Ectodermal cell (in vitro differentiated cells): ENCODE measurements around the gene MID1. TPM values are rescaled to one million over a fixed set of nuclear protein-coding genes. Genes with fewer than 3 reads are reported as not detected.

Source experiments
- H3K27ac ChIP-seq: 2 replicates; pipeline ENCODE4 v1.7.0; 2013; ENCODE audit warnings: mild to moderate bottlenecking, low read depth, low read length; ENCODE audit not compliant: insufficient read depth, poor library complexity, severe bottlenecking
- H3K27me3 ChIP-seq: 2 replicates; pipeline ENCODE4 v1.7.0; 2013; ENCODE audit warnings: mild to moderate bottlenecking, low read length; ENCODE audit not compliant: insufficient read depth, control insufficient read depth, poor library complexity, severe bottlenecking
- H3K36me3 ChIP-seq: one replicate; pipeline ENCODE4 v1.7.0; 2013; ENCODE audit warnings: low read length; ENCODE audit not compliant: control insufficient read depth, insufficient read depth
- H3K4me1 ChIP-seq: one replicate; pipeline ENCODE4 v1.7.0; 2013; ENCODE audit warnings: low read length; ENCODE audit not compliant: control insufficient read depth, insufficient read depth
- H3K4me3 ChIP-seq: 2 replicates; pipeline ENCODE4 v1.7.0; 2013; ENCODE audit warnings: low read depth, low read length, control low read depth; ENCODE audit not compliant: insufficient read depth
- H3K9me3 ChIP-seq: 2 replicates; pipeline ENCODE4 v1.7.0; 2013; ENCODE audit warnings: mild to moderate bottlenecking, low read length, moderate library complexity; ENCODE audit not compliant: control insufficient read depth
- WGBS, 2 experiments: methylation state at CpG; one replicate each; pipeline ENCODE4 v1.1.7; 2013; ENCODE audit warnings: missing lambda C conversion rate in 2 of 2; 5-methylcytosine and 5-hydroxymethylcytosine counted together
- polyA plus RNA-seq, 4 experiments: library from polyadenylated mRNA; stranded (reverse); fragments of 50-300 nt; gene quantifications; one replicate each; pipeline ENCODE4 v1.2.3, GENCODE V29; 2013

MID1 gene, protein sequence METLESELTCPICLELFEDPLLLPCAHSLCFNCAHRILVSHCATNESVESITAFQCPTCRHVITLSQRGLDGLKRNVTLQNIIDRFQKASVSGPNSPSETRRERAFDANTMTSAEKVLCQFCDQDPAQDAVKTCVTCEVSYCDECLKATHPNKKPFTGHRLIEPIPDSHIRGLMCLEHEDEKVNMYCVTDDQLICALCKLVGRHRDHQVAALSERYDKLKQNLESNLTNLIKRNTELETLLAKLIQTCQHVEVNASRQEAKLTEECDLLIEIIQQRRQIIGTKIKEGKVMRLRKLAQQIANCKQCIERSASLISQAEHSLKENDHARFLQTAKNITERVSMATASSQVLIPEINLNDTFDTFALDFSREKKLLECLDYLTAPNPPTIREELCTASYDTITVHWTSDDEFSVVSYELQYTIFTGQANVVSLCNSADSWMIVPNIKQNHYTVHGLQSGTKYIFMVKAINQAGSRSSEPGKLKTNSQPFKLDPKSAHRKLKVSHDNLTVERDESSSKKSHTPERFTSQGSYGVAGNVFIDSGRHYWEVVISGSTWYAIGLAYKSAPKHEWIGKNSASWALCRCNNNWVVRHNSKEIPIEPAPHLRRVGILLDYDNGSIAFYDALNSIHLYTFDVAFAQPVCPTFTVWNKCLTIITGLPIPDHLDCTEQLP
- polyA plus RNA-seq (2013, experiment 1 of 4): 42.8 TPM
- polyA plus RNA-seq (2013, experiment 2 of 4): 41.5 TPM
- 34.7 TPM for polyA plus RNA-seq (2013, experiment 3 of 4)
- polyA plus RNA-seq (2013, experiment 4 of 4): 42.3 TPM

DNA sequence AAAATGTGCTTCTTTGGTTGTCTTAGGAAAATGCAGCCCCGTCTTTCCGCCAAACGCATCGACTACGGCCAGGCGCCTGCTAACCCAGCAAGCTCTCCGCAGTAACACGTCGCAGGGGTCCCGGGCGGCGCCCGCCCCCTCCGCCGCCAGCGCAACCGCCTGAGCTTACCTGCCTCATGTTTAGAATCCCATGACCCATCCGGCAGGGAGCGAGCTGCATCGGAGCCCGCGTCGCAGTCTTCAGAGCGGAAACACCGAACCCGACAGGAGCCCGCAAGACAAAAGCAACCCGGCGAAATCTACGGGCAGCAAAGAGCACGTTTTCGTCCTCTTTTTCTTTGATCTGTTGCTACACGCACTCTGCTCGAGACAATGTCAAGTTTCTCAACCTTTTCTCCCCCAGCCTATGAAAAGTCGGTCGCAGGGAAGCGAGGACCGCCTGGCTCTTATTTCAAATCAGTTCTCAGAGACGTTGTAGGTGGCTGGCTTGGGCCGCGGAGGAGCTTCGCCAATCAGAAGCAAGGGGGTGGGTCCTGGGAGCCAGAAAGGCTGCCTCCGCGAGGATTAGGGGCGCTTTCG lies at the start of gene MID1:
TSS of gene MID1 (minus strand) at position 465 of the 579 bp plus-strand sequence. CDS start 53,038 bp downstream, outside the sequence.
- Histone ChIP-seq H3K9me3 (no peaks in the 10 kb centered on the region), H3K4me3 (peak within 1 kb of the TSS; percentile 58)
- WGBS, 2 experiments: 0% methylated on average over 46 of the region's 46 CpGs

GRCh38 chrX:10667143-10667542 lies 46.8 kb upstream of the MID1 start:
- 75 to 77% methylated on average over 1 of the region's 1 CpG for WGBS, 2 experiments
- no peaks in the 10 kb centered on the region for H3K36me3 ChIP-seq
- no peaks in the 10 kb centered on the region for H3K9me3 ChIP-seq
- no peak overlapping the region for H3K4me3 ChIP-seq
- peaks cover 6% of the 10 kb centered on the region for H3K4me1 ChIP-seq
- H3K27ac ChIP-seq: no peak overlapping the region
- H3K27me3 ChIP-seq: no peaks in the 10 kb centered on the region

More for the DNA sequence above, at the start of gene MID1:
- H3K27me3 ChIP-seq: no peaks in the 10 kb centered on the region
- H3K4me1 ChIP-seq: peaks cover 8% of the 10 kb centered on the region
- H3K36me3 ChIP-seq: no peaks in the 10 kb centered on the region
- H3K27ac ChIP-seq: peak within 1 kb of the TSS; percentile 90

DNA sequence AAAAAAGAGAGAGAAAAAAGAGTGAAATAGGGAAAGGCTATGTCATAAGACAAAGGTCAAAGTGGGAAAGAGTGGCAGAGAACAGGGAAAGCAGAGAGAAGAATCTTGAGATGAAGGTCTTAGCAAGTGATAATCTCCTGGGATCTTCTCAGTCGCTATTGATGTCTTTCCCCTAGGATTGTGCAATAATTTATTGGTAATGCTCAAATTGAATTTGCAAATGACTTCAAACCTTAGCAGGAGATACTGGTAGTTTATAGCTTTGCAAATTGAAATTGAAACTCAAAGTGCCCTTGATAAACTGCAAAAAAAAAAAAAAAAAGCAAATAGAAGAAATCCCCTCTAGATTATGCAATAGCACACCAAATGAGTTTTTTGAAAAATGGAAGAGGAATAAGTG lies 45.7 kb upstream of the MID1 start:
- 89 to 100% methylated on average over 1 of the region's 1 CpG for WGBS, 2 experiments

GRCh38 chrX:10665681-10666080 lies 45.3 kb upstream of the MID1 start:
- no peaks in the 10 kb centered on the region for H3K9me3 ChIP-seq

More for the DNA sequence above, 45.7 kb upstream of the MID1 start:
- Histone ChIP-seq H3K4me3 (no peak overlapping the region), H3K36me3 (no peaks in the 10 kb centered on the region), H3K4me1 (peaks cover 6% of the 10 kb centered on the region), H3K27ac (no peak overlapping the region), H3K27me3 (no peaks in the 10 kb centered on the region), H3K9me3 (no peaks in the 10 kb centered on the region)

GRCh38 chrX:10660171-10660570 lies 39.8 kb upstream of the MID1 start:
- H3K9me3 ChIP-seq: no peaks in the 10 kb centered on the region
- WGBS, 2 experiments: 2 to 3% methylated on average over 6 of the region's 6 CpGs
- H3K36me3 ChIP-seq: no peaks in the 10 kb centered on the region
- peak overlapping the region; percentile 91 for H3K27ac ChIP-seq
- H3K27me3 ChIP-seq: no peaks in the 10 kb centered on the region
- peaks cover 24% of the 10 kb centered on the region for H3K4me1 ChIP-seq
- H3K4me3 ChIP-seq: no peak overlapping the region

More at GRCh38 chrX:10665681-10666080, 45.3 kb upstream of the MID1 start:
- WGBS, 2 experiments: 92 to 98% methylated on average over 6 to 7 of the region's 7 CpGs
- Histone ChIP-seq H3K36me3 (no peaks in the 10 kb centered on the region), H3K4me3 (no peak overlapping the region), H3K27me3 (no peaks in the 10 kb centered on the region), H3K27ac (no peak overlapping the region), H3K4me1 (peaks cover 7% of the 10 kb centered on the region)

GRCh38 chrX:10656214-10656613 lies 35.8 kb upstream of the MID1 start:
- 83 to 94% methylated on average over 1 of the region's 1 CpG for WGBS, 2 experiments
- no peaks in the 10 kb centered on the region for H3K27me3 ChIP-seq

DNA sequence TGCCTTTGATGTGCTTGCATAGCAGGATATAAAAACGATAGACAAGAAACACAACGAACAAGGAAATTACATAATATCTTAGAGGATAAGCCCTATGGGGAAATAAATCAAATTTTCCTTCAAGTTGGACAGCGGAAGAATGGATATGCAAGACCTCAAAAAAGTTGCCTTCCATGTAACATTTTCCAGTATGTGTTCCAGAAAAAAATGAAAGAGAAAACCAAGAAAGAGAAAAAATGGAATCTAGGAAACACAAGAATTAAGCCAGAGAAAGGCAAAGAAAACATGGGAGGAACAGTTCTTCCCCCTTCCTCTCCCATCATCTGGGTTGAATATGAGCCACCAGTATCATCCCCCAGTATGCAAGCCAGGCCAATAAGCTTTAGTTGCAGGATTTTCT lies 34.6 kb upstream of the MID1 start:
- WGBS, 2 experiments: 96 to 100% methylated on average over 1 to 3 of the region's 3 CpGs
- H3K9me3 ChIP-seq: no peaks in the 10 kb centered on the region
- H3K4me3 ChIP-seq: no peak overlapping the region
- no peak overlapping the region for H3K27ac ChIP-seq
- no peaks in the 10 kb centered on the region for H3K36me3 ChIP-seq
- H3K27me3 ChIP-seq: no peaks in the 10 kb centered on the region
- peaks cover 16% of the 10 kb centered on the region for H3K4me1 ChIP-seq

More at GRCh38 chrX:10656214-10656613, 35.8 kb upstream of the MID1 start:
- Histone ChIP-seq H3K36me3 (no peaks in the 10 kb centered on the region), H3K9me3 (no peaks in the 10 kb centered on the region), H3K4me1 (peaks cover 24% of the 10 kb centered on the region), H3K27ac (no peak overlapping the region), H3K4me3 (no peak overlapping the region)

GRCh38 chrX:10653302-10653701 lies 32.9 kb upstream of the MID1 start:
- Histone ChIP-seq H3K27me3 (no peaks in the 10 kb centered on the region), H3K36me3 (no peaks in the 10 kb centered on the region), H3K9me3 (no peaks in the 10 kb centered on the region), H3K27ac (no peak overlapping the region), H3K4me1 (no peaks in the 10 kb centered on the region), H3K4me3 (no peak overlapping the region)
- 85 to 100% methylated on average over 1 to 2 of the region's 2 CpGs for WGBS, 2 experiments

DNA sequence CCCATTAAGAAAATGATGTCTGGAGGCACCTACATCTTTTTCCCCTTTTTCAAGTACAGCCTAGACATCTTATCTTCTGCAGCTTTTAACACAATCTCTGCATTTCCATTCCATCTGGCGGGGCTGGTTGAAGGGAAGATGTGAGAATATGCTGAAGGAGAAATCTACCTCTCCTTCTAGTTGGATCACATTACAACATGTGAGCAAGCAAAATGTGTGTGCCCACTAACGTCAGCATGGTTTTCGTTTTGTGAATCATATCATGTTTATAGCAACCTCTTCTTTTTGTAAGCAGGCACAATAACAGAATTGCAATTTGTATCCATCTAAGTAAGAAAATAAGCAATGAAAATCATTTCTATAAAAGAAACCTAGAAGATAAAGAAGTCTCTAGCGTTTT lies 28.9 kb upstream of the MID1 start:
- no peaks in the 10 kb centered on the region for H3K9me3 ChIP-seq
- H3K4me1 ChIP-seq: no peaks in the 10 kb centered on the region
- H3K27ac ChIP-seq: no peak overlapping the region
- H3K36me3 ChIP-seq: no peaks in the 10 kb centered on the region
- 79 to 94% methylated on average over 2 to 3 of the region's 4 CpGs for WGBS, 2 experiments
- no peaks in the 10 kb centered on the region for H3K27me3 ChIP-seq
- H3K4me3 ChIP-seq: no peak overlapping the region

- H3K27me3 ChIP-seq: no peaks in the 10 kb centered on the region
- H3K27ac ChIP-seq: no peak overlapping the region
- no peaks in the 10 kb centered on the region for H3K4me1 ChIP-seq
- H3K36me3 ChIP-seq: no peaks in the 10 kb centered on the region
- 85 to 88% methylated on average over 2 to 3 of the region's 3 CpGs for whole genome bisulfite sequencing, 2 experiments
- H3K4me3 ChIP-seq: no peak overlapping the region
- no peaks in the 10 kb centered on the region for H3K9me3 ChIP-seq
These were observed 28.2 kb upstream of the MID1 start for GRCh38 chrX:10648614-10649013.
